Hepatocyte (in vitro differentiated cells): ENCODE measurements around the gene RYR3. TPM values are rescaled to one million over a fixed set of nuclear protein-coding genes. Genes with fewer than 3 reads are reported as not detected.
A peak's percentile ranks its signal among the peaks of the same experiment; 100 is the strongest.

Experiments used
- DNase-seq: peaks from one replicate; pipeline ENCODE4 v3.0.0-alpha.2; 2016; ENCODE audit warnings: low spot score
- H2AFZ ChIP-seq: fragments of 200-600 bp; sonication (generic); 2 replicates; pipeline ENCODE4 v1.6.0; 2016; ENCODE audit warnings: antibody characterized with exemption, mild to moderate bottlenecking
- H3K27ac ChIP-seq: fragments of 200-600 bp; sonication (generic); 2 replicates; pipeline ENCODE4 v1.5.1; 2016; ENCODE audit warnings: mild to moderate bottlenecking
- H3K27me3 ChIP-seq: fragments of 200-600 bp; sonication (generic); 2 replicates; pipeline ENCODE4 v1.6.1; 2016
- H3K36me3 ChIP-seq: fragments of 200-600 bp; sonication (generic); replicated peaks from 2 replicates; pipeline ENCODE4 v1.5.1; 2016; ENCODE audit warnings: low read depth; ENCODE audit not compliant: insufficient read depth
- H3K4me1 ChIP-seq: fragments of 200-600 bp; sonication (generic); 2 replicates; pipeline ENCODE4 v1.5.1; 2016; ENCODE audit warnings: mild to moderate bottlenecking, moderate library complexity; ENCODE audit not compliant: insufficient read depth
- H3K4me2 ChIP-seq: fragments of 200-600 bp; sonication (generic); 2 replicates; pipeline ENCODE4 v1.6.0; 2016
- H3K4me3 ChIP-seq: fragments of 200-600 bp; sonication (generic); 2 replicates; pipeline ENCODE4 v1.5.1; 2016; ENCODE audit warnings: mild to moderate bottlenecking
- H3K79me2 ChIP-seq: fragments of 200-600 bp; sonication (generic); 2 replicates; pipeline ENCODE4 v1.6.0; 2017; ENCODE audit warnings: mild to moderate bottlenecking
- H3K9me2 ChIP-seq: fragments of 200-600 bp; sonication (generic); replicated peaks from 2 replicates; pipeline ENCODE4 v1.6.0; 2017; ENCODE audit warnings: mild to moderate bottlenecking; ENCODE audit not compliant: insufficient read depth
- H3K9me3 ChIP-seq: fragments of 200-600 bp; sonication (generic); 2 replicates; pipeline ENCODE4 v1.5.1; 2016; ENCODE audit warnings: low read depth, mild to moderate bottlenecking
- H4K20me1 ChIP-seq: fragments of 200-600 bp; sonication (generic); 2 replicates; pipeline ENCODE4 v1.6.0; 2016; ENCODE audit warnings: mild to moderate bottlenecking; ENCODE audit not compliant: insufficient read depth, poor library complexity, severe bottlenecking
- CTCF ChIP-seq: fragments of 200-600 bp; sonication (generic); IDR thresholded peaks from 2 replicates; pipeline ENCODE4 v1.5.1; 2016; ENCODE audit warnings: antibody characterized with exemption, mild to moderate bottlenecking; ENCODE audit not compliant: poor library complexity
- EZH2 ChIP-seq: fragments of 200-600 bp; sonication (generic); IDR thresholded peaks from 2 replicates; pipeline ENCODE4 v1.6.1; 2016; ENCODE audit warnings: antibody characterized with exemption, mild to moderate bottlenecking, borderline replicate concordance
- EZH2phosphoT487 ChIP-seq: fragments of 200-600 bp; sonication (generic); IDR thresholded peaks from one replicate; pipeline ENCODE4 v1.6.1; 2018; ENCODE audit warnings: antibody characterized with exemption, mild to moderate bottlenecking, low read depth, moderate library complexity; ENCODE audit not compliant: unreplicated experiment, severe bottlenecking
- WGBS: methylation state at CpG from one replicate; pipeline ENCODE4 v1.1.6; 2016; ENCODE audit warnings: low lambda C conversion rate; ENCODE audit errors: missing lambda C conversion rate; 5-methylcytosine and 5-hydroxymethylcytosine counted together
- polyA plus RNA-seq: library from polyadenylated mRNA; unstranded; fragments of >200 nt; fragmentation: Nextera tagmentation; extraction: Ambion mirVana; gene quantifications from 2 replicates; pipeline ENCODE4 v1.2.1, GENCODE V29; 2016
- total RNA-seq: library from RNA; depleted of rRNA; stranded (reverse); fragments of >200 nt; gene quantifications from 2 replicates; pipeline ENCODE4 v1.2.3, GENCODE V29; 2014

RYR3 gene
- total and polyA plus RNA-seq, 2 experiments from 2014 or later, result 0.36 to 0.37 TPM

DNA sequence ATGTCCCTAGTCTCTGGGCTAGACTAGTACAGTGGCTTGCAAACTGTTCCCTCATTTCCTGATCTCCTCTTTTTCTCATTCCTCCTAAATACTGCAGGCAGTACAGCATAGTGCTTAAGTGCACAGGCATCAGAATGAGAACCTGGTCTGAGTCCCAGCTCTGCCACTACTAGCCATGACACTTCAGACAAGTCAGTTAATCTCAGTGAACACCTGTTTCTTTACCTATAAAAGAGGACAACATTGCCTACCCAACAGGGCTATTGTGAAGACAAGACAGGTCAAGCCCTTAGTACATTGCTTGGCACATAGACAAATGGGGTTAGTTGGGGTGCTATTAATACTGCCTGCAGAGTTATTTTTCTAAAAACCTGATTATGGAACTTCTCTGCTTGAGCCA lies 113.3 kb downstream of the RYR3 start:
- Histone ChIP-seq H3K27me3 (no peaks in the 10 kb centered on the region), H3K79me2 (no peaks in the 10 kb centered on the region), H3K9me3 (no peaks in the 10 kb centered on the region), H3K9me2 (no peaks in the 10 kb centered on the region), H2AFZ (no peak overlapping the region), H3K36me3 (no peaks in the 10 kb centered on the region), H3K4me2 (no peak overlapping the region), H3K27ac (no peak overlapping the region), H3K4me3 (no peak overlapping the region), H4K20me1 (no peaks in the 10 kb centered on the region), H3K4me1 (no peaks in the 10 kb centered on the region)
- DNase-seq, result no peak
- TF ChIP-seq CTCF (no peak), EZH2 (no peak), EZH2phosphoT487 (no peak)

DNA sequence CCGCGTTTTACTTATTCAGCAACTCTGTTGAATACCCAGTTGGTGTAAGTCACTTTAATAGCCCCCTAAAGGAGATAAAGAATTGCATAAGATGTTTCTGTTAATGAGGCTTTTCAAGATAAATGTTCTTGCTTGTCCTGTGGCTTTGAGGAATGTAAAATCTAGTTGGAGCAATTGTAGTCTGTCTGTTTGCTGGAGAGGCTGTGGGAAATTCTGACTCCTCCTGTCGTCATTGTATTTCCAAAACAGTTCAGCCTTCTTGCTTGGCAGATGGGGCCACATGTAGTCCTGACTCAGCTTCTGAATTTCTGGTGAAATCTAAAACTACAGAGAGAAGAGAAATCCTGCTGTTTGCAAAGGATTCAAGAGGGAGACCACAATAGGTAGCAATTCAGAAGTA lies 114.4 kb downstream of the RYR3 start:
- WGBS, result 40% methylated on average over 3 of the region's 3 CpGs
- no peaks in the 10 kb centered on the region for H3K79me2 ChIP-seq
- H3K4me1 ChIP-seq, result no peaks in the 10 kb centered on the region
- peak; percentile 21 for DNase-seq
- no peaks in the 10 kb centered on the region for H4K20me1 ChIP-seq
- H3K36me3 ChIP-seq, result no peaks in the 10 kb centered on the region
- no peak overlapping the region for H2AFZ ChIP-seq
- H3K9me2 ChIP-seq, result no peaks in the 10 kb centered on the region
- H3K27me3 ChIP-seq, result peaks cover 10% of the 10 kb centered on the region
- H3K9me3 ChIP-seq, result no peaks in the 10 kb centered on the region
- no peak overlapping the region for H3K4me3 ChIP-seq
- H3K4me2 ChIP-seq, result no peak overlapping the region
- no peak overlapping the region for H3K27ac ChIP-seq
- TF ChIP-seq EZH2phosphoT487, result no peak
- TF ChIP-seq EZH2, result no peak
- no peak for TF ChIP-seq CTCF

DNA sequence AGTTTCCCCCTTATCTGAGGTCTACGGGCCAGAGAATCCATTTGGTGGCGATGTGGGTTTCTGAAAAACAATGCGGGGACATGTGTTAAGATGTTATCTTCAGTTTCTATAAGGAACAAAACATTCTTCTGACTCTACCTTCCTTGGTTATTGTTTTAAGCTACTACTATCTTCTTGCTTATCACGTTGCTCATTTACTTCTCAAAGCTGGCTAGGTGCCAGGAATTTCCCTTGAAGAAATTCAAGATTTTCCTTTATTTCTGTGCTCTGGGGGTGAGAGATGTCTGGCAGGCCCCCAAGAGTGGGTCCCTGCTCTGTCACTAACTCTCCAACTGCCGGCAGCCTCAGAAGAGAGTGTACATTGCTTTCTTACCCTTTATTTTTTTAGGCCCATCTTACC lies 119.8 kb downstream of the RYR3 start:
- H4K20me1 ChIP-seq, result no peaks in the 10 kb centered on the region
- WGBS, result 37% methylated on average over 5 of the region's 5 CpGs
- no peak overlapping the region for H3K27ac ChIP-seq

More for the DNA sequence above, 119.8 kb downstream of the RYR3 start:
- H3K9me2 ChIP-seq, result no peaks in the 10 kb centered on the region
- no peaks in the 10 kb centered on the region for H3K9me3 ChIP-seq
- no peak overlapping the region for H2AFZ ChIP-seq
- H3K4me3 ChIP-seq, result no peak overlapping the region
- no peaks in the 10 kb centered on the region for H3K4me1 ChIP-seq
- H3K4me2 ChIP-seq, result no peak overlapping the region
- no peak for DNase-seq
- no peaks in the 10 kb centered on the region for H3K79me2 ChIP-seq
- TF ChIP-seq EZH2phosphoT487, result no peak
- no peak for TF ChIP-seq EZH2
- TF ChIP-seq CTCF, result no peak
- peaks cover 16% of the 10 kb centered on the region for H3K27me3 ChIP-seq
- H3K36me3 ChIP-seq, result no peaks in the 10 kb centered on the region
